GM18868 (cell line): ENCODE data around the gene TACC2.

ENCODE experiments used
- ATAC-seq: cut with Tn5 transposase; IDR thresholded peaks from one replicate; pipeline ENCODE4 v1.9.1; 2021; ENCODE audit warnings: mild to moderate bottlenecking, moderate library complexity; ENCODE audit not compliant: unreplicated experiment

Gene TACC2

DNA sequence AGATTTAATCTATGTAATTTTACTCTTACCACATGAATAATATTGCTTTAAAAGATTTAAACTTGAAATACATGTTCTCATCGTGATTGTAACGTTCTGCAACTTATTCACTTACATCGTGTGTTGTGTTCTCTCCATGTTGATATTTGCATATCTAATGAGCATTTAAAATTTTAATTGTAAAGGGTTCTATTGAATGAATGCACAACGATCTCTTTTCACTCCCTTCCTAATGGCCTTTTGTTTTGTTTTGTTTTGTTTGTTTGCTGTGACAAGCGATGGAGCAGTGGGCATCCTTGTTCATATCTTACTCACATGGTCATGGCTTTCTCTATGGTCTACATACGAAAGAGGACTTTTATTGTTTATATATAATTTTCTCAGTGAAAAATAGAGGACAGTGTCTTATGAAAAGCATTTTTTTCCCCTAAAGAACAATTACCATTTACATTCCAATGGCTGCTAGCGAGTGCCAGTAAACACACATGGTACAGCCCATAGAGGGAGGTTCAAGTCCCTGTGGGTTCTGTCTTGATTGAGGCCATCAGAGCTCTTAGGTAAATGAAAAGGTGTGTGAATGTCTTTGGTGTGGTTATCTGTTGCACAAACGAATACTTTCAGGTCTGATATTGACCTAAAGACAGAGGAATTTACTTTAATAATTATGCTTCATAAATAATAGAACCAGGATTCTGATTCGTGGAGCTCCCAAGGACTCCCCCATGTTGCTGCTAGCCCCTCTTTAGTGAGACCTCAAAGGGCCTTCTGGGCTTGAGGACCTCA is 314.5 kb downstream of the TACC2 start:
- ATAC-seq, result no peak
